ENCODE measurements around the gene ZDHHC13.

- TF ChIP-seq ZFP30 (CRISPR knock-in tag; IDR thresholded peaks at IDR 0.05) (no peak), PPARA (CRISPR knock-in tag; IDR thresholded peaks at IDR 0.05; ENCODE audit: borderline replicate concordance) (no peak), SNAI2 (CRISPR knock-in tag; IDR thresholded peaks at IDR 0.05) (no peak), ZNF8 (CRISPR knock-in tag; IDR thresholded peaks at IDR 0.05) (no peak), TSHZ2 (CRISPR knock-in tag; IDR thresholded peaks at IDR 0.05) (no peak), OSR1 (CRISPR knock-in tag; IDR thresholded peaks at IDR 0.05) (no peak), ISL1 (CRISPR knock-in tag; IDR thresholded peaks at IDR 0.05) (no peak), TCF4 (CRISPR knock-in tag; IDR thresholded peaks at IDR 0.05; ENCODE audit: borderline replicate concordance) (no peak), PATZ1 (CRISPR knock-in tag; IDR thresholded peaks at IDR 0.05; ENCODE audit: borderline replicate concordance) (no peak)
Observed at GRCh38 chr11:19194620-19195308, 77.8 kb downstream of the ZDHHC13 start.
